GF-D8 (cell line): ENCODE data around the gene TEX2.
"Not testable (repeated sequence)": the region's sequence is repeated elsewhere in the genome, so short reads cannot be mapped to it uniquely, and the experiment has no call there.

Experiments
- DNase-seq: peaks from one replicate; lab custom pipeline; 2025; lab: John Stamatoyannopoulos, UW

Gene TEX2

GRCh38 chr17:64135000-64135399 is 128.1 kb downstream of the TEX2 start:
- no peak for DNase-seq

GRCh38 chr17:64134216-64134970 is 128.7 kb downstream of the TEX2 start:
- no peak for DNase-seq

- DNase-seq, result peak; percentile 18
These were observed 129.4 kb downstream of the TEX2 start for GRCh38 chr17:64133546-64134215.

- no peak for DNase-seq
These were observed 131.3 kb downstream of the TEX2 start for GRCh38 chr17:64131606-64132270.

GRCh38 chr17:64130559-64131001 is 132.5 kb downstream of the TEX2 start:
- no peak for DNase-seq

GRCh38 chr17:64129765-64130558 is 133.1 kb downstream of the TEX2 start, which contains the start of gene ERN1:
Gene ERN1, minus strand, starts transcription at chr17:64130144. Its CDS starts 115 bp downstream, at chr17:64130029.
- DNase-seq, result peak; percentile 73

- no peak for DNase-seq
These were observed 133.6 kb downstream of the TEX2 start for GRCh38 chr17:64129515-64129764.

- DNase-seq, result no peak
These were observed 134.1 kb downstream of the TEX2 start for GRCh38 chr17:64128787-64129514.

GRCh38 chr17:64126918-64127317 is 136.1 kb downstream of the TEX2 start:
- no peak for DNase-seq

- DNase-seq, result no peak
These were observed 137.1 kb downstream of the TEX2 start for GRCh38 chr17:64125937-64126336.

- no peak for DNase-seq
These were observed 138.5 kb downstream of the TEX2 start for GRCh38 chr17:64124609-64125008.

GRCh38 chr17:64123114-64123513 is 139.9 kb downstream of the TEX2 start:
- DNase-seq, result no peak

GRCh38 chr17:64120972-64121786 is 141.9 kb downstream of the TEX2 start:
- not testable (repeated sequence) for DNase-seq

- DNase-seq, result no peak
These were observed 142.8 kb downstream of the TEX2 start for GRCh38 chr17:64120159-64120810.

- peak; percentile 42 for DNase-seq
These were observed 144.8 kb downstream of the TEX2 start for GRCh38 chr17:64117981-64118979.

GRCh38 chr17:64115822-64116534 is 147.1 kb downstream of the TEX2 start:
- peak; percentile 36 for DNase-seq

- no peak for DNase-seq
These were observed 147.9 kb downstream of the TEX2 start for GRCh38 chr17:64115043-64115698.

GRCh38 chr17:64113006-64113405 is 150.1 kb downstream of the TEX2 start:
- no peak for DNase-seq
